A549 (cell line): ENCODE data around the gene SYT13. TPM values are rescaled to one million over a fixed set of nuclear protein-coding genes. Genes with fewer than 3 reads are reported as not detected.

ENCODE experiments used
- ATAC-seq, 2 experiments: fragments of 200-7000 bp in 1 of 2; fragments of >200 bp in 1 of 2; cut with Nextera tagmentation in 1 of 2; cut with Tn5 transposase in 1 of 2; 3 replicates each; pipeline versions ENCODE4 v1.8.0 to v1.9.1; 2018 to 2020; ENCODE audit warnings: mild to moderate bottlenecking in 1 of 2, moderate library complexity in 1 of 2
- CTCF ChIA-PET: fragments of 300-600 bp; sonication (Branson Sonifier 250); formaldehyde crosslinking; extraction: SDS; loops from one replicate; lab custom pipeline; 2021; ENCODE audit warnings: antibody characterized with exemption, inconsistent platforms; lab: Yijun Ruan, JAX
- POLR2A ChIA-PET: fragments of 350-600 bp; formaldehyde crosslinking; extraction: SDS; loops from one replicate; lab custom pipeline; 2021; ENCODE audit warnings: antibody characterized with exemption, inconsistent platforms; lab: Yijun Ruan, JAX
- DNase-seq, 2 experiments: peaks; one replicate each; pipeline versions ENCODE4 v3.0.0 to v3.0.0-alpha.2; 2011 to 2016; ENCODE audit warnings: low read depth in 1 of 2, low spot score in 1 of 2
- FAIRE-seq: peaks from 2 replicates; lab custom pipeline; 2011; peaks lifted over from hg19 to GRCh38; lab: Jason Lieb, UNC
- H3K27ac ChIP-seq, 2 experiments: fragments of >200 bp; sonication (Bioruptor Twin); formaldehyde crosslinking; 3 replicates each; pipeline ENCODE4 v1.5.1; 2016 to 2017
- H3K4me1 ChIP-seq: fragments of >200 bp; sonication (Bioruptor Twin); formaldehyde crosslinking; 3 replicates; pipeline ENCODE4 v1.6.1; 2016
- H3K4me2 ChIP-seq: fragments of >200 bp; sonication (Bioruptor Twin); formaldehyde crosslinking; 3 replicates; pipeline ENCODE4 v1.6.1; 2016
- H3K4me3 ChIP-seq: fragments of >200 bp; sonication (Bioruptor Twin); formaldehyde crosslinking; 3 replicates; pipeline ENCODE4 v1.5.1; 2016
- H3K9me3 ChIP-seq: fragments of >200 bp; sonication (Bioruptor Twin); formaldehyde crosslinking; 3 replicates; pipeline ENCODE4 v1.6.1; 2016
- ATOH8 ChIP-seq: fragments of 250-450 bp; sonication (Bioruptor Pico); IDR thresholded peaks from 2 replicates; pipeline ENCODE4 v1.5.0; 2020; ENCODE audit warnings: low read depth, mild to moderate bottlenecking, moderate library complexity
- CBX8 ChIP-seq: fragments of 200-600 bp; sonication (generic); IDR thresholded peaks from 2 replicates; pipeline ENCODE4 v1.6.1; 2016
- CHD2 ChIP-seq: fragments of 150-350 bp; IDR thresholded peaks from 2 replicates; pipeline ENCODE4 v1.6.1; 2014; ENCODE audit warnings: low read length; ENCODE audit not compliant: partially characterized antibody
- CHD4 ChIP-seq: fragments of 200-600 bp; sonication (generic); IDR thresholded peaks from 2 replicates; pipeline ENCODE4 v1.6.1; 2016; ENCODE audit warnings: antibody characterized with exemption, mild to moderate bottlenecking, borderline replicate concordance
- CTCF ChIP-seq: fragments of >200 bp; sonication (Bioruptor Twin); formaldehyde crosslinking; IDR thresholded peaks from 3 replicates; pipeline ENCODE4 v1.5.1; 2016
- EHMT2 ChIP-seq: fragments of 200-600 bp; sonication (generic); IDR thresholded peaks from 2 replicates; pipeline ENCODE4 v1.6.1; 2016; ENCODE audit warnings: antibody characterized with exemption, low read depth, mild to moderate bottlenecking, moderate library complexity
- EP300 ChIP-seq, 2 experiments: fragments of >200 bp; sonication (Bioruptor Twin); formaldehyde crosslinking; IDR thresholded peaks; 2 replicates in 1 of 2; 3 replicates in 1 of 2; pipeline ENCODE4 v1.6.1; 2016 to 2017
- FOSL2 ChIP-seq, 2 experiments: fragments of 450-650 bp in 1 of 2; fragments of >200 bp in 1 of 2; sonication (Bioruptor Twin) in 1 of 2; formaldehyde crosslinking; IDR thresholded peaks; 2 replicates each; pipeline versions ENCODE4 v1.5.0 to v1.6.1; 2016 to 2020; ENCODE audit warnings: mild to moderate bottlenecking in 1 of 2, moderate library complexity in 1 of 2
- FOXS1 ChIP-seq: fragments of 250-450 bp; sonication (Bioruptor Pico); IDR thresholded peaks from 2 replicates; pipeline ENCODE4 v1.5.0; 2020; ENCODE audit warnings: mild to moderate bottlenecking, moderate library complexity
- GATA3 ChIP-seq: IDR thresholded peaks from 2 replicates; pipeline ENCODE4 v1.6.1; 2012; ENCODE audit warnings: borderline replicate concordance
- HDAC2 ChIP-seq: fragments of 200-600 bp; sonication (generic); IDR thresholded peaks from 2 replicates; pipeline ENCODE4 v1.6.1; 2016
- HOXB13 ChIP-seq: fragments of 250-450 bp; sonication (Bioruptor Pico); IDR thresholded peaks from 2 replicates; pipeline ENCODE4 v1.5.0; 2020; ENCODE audit warnings: low read depth, mild to moderate bottlenecking, moderate library complexity
- JUN ChIP-seq, 2 experiments: fragments of >200 bp; sonication (Bioruptor Twin); formaldehyde crosslinking; IDR thresholded peaks; 2 replicates in 1 of 2; 3 replicates in 1 of 2; pipeline ENCODE4 v1.6.1; 2016 to 2017
- KDM1A ChIP-seq: fragments of 200-600 bp; sonication (generic); IDR thresholded peaks from 2 replicates; pipeline ENCODE4 v1.6.1; 2016; ENCODE audit warnings: low read depth, mild to moderate bottlenecking
- MAX ChIP-seq: IDR thresholded peaks from 2 replicates; pipeline ENCODE4 v1.6.1; 2012
- MAZ ChIP-seq: fragments of 150-350 bp; IDR thresholded peaks from 2 replicates; pipeline ENCODE4 v1.6.1; 2014; ENCODE audit warnings: antibody characterized with exemption, low read depth, low read length, borderline replicate concordance
- NPAS2 ChIP-seq: fragments of 250-450 bp; sonication (Bioruptor Pico); IDR thresholded peaks from 2 replicates; pipeline ENCODE4 v1.8.0; 2022; ENCODE audit warnings: mild to moderate bottlenecking, moderate library complexity, borderline replicate concordance
- POLR2AphosphoS2 ChIP-seq: conservative IDR thresholded peaks from 2 replicates; pipeline ENCODE4 v1.6.1; 2012; ENCODE audit warnings: low read length, improper control_type of control experiment, inconsistent platforms
- RAD21 ChIP-seq, 2 experiments: fragments of >200 bp in 1 of 2; sonication (Bioruptor Twin) in 1 of 2; formaldehyde crosslinking in 1 of 2; IDR thresholded peaks in 1 of 2; conservative IDR thresholded peaks in 1 of 2; 2 replicates in 1 of 2; 3 replicates in 1 of 2; pipeline ENCODE4 v1.6.1; 2012 to 2018; ENCODE audit warnings: inconsistent platforms in 1 of 2
- RARB ChIP-seq: fragments of 250-450 bp; sonication (Bioruptor Pico); IDR thresholded peaks from 2 replicates; pipeline ENCODE4 v1.8.0; 2021; ENCODE audit warnings: mild to moderate bottlenecking, moderate library complexity
- RFX5 ChIP-seq: fragments of 450-650 bp; IDR thresholded peaks from 2 replicates; pipeline ENCODE4 v1.7.1; 2014; ENCODE audit warnings: antibody characterized with exemption, mild to moderate bottlenecking, moderate library complexity
- RNF2 ChIP-seq: fragments of 200-600 bp; sonication (generic); IDR thresholded peaks from 2 replicates; pipeline ENCODE4 v1.6.1; 2016; ENCODE audit warnings: low read depth, mild to moderate bottlenecking, antibody characterized with exemption, moderate library complexity, borderline replicate concordance
- TFCP2L1 ChIP-seq: fragments of 250-450 bp; sonication (Bioruptor Pico); IDR thresholded peaks from 2 replicates; pipeline ENCODE4 v1.5.0; 2021; ENCODE audit warnings: mild to moderate bottlenecking
- WGBS: methylation state at CpG from one replicate; pipeline ENCODE4 v1.1.6; 2017; ENCODE audit errors: missing lambda C conversion rate; 5-methylcytosine and 5-hydroxymethylcytosine counted together
- polyA plus RNA-seq, 4 experiments: library from polyadenylated mRNA; depleted of rRNA in 3 of 4; stranded (reverse); fragments of >200 nt; fragmentation: RNase III in 1 of 4; extraction: RNeasy Plus Mini Kit Qiagen cat#74134 plus additional on column Dnase treatment in 1 of 4; gene quantifications; 2 replicates in 3 of 4; 3 replicates in 1 of 4; pipeline ENCODE4 v1.2.3, GENCODE V29; 2011 to 2017
- TF ChIP-seq, protein P1 (sequence below): IDR thresholded peaks from 2 replicates; pipeline ENCODE4 v1.6.1; 2012; ENCODE audit warnings: low read depth, borderline replicate concordance
- TF ChIP-seq, protein P2 (sequence below): fragments of >200 bp; sonication (Bioruptor Twin); formaldehyde crosslinking; IDR thresholded peaks from 3 replicates; pipeline ENCODE4 v1.6.1; 2016

Gene SYT13
- polyA plus RNA-seq, 2 of the 4 experiments (the other 2 are of a cell fraction): 8.1 to 12.9 TPM

GRCh38 chr11:45208135-45208534, 78.0 kb downstream of the SYT13 start:
- no peak for ATAC-seq
- Histone ChIP-seq H3K4me3 (no peak overlapping the region), H3K4me2 (no peak overlapping the region), H3K27ac (no peak overlapping the region), H3K9me3 (no peaks in the 10 kb centered on the region), H3K4me1 (no peaks in the 10 kb centered on the region)
- ChIA-PET POLR2A (no interaction called here), CTCF (interaction anchor here (0.6 to 2.0 kb wide), 4 partner anchors 10 to 770 kb away, joined by 3 to 6 read pairs (median 3); no protein-coding TSS in a partner anchor)
- TF ChIP-seq RNF2: no peak
- no peak for TF ChIP-seq GATA3
- TF ChIP-seq KDM1A: no peak
- FAIRE-seq: no peak
- 81% methylated on average over 8 of the region's 8 CpGs for WGBS
- DNase-seq: no peak

DNA sequence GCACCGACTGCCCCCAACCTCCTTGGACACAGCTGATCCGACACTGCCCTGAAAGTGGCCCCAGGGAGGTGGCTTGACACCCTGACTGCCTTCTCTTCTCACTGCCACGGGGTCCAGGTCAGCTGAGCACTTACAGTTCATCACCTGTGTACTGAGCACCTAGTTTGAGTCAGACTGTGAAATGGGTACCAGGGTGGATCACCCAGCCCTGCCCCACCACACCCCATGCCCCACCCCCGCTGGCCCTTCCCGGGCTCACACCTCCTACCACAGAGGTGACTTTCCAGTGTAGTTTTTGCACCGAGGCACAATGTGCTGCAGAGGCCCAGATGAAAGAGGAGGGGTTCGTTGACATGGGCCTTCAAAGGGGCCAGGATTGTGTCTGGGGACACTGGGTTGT, 80.2 kb downstream of the SYT13 start:
- TF ChIP-seq CHD4: no peak
- TF ChIP-seq GATA3: no peak
- TF ChIP-seq, protein P1, sequence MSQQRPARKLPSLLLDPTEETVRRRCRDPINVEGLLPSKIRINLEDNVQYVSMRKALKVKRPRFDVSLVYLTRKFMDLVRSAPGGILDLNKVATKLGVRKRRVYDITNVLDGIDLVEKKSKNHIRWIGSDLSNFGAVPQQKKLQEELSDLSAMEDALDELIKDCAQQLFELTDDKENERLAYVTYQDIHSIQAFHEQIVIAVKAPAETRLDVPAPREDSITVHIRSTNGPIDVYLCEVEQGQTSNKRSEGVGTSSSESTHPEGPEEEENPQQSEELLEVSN: no peak
- TF ChIP-seq RAD21 (conservative IDR thresholded peaks at IDR 0.05 in 1 of 2, IDR thresholded peaks at IDR 0.05 in 1 of 2): no peak
- no peak for TF ChIP-seq CBX8
- DNase-seq (no peak), ATAC-seq (no peak), FAIRE-seq (no peak)
- 46% methylated on average over 3 of the region's 7 CpGs for WGBS
- CTCF ChIA-PET: interaction anchor here (1.3 kb wide), 1 partner anchor 10 kb away, joined by 4 read pairs; no protein-coding TSS in a partner anchor
- Histone ChIP-seq H3K27ac (no peak overlapping the region), H3K9me3 (no peaks in the 10 kb centered on the region), H3K4me1 (no peaks in the 10 kb centered on the region), H3K4me2 (no peak overlapping the region), H3K4me3 (no peak overlapping the region)
- POLR2A ChIA-PET: no interaction called here

GRCh38 chr11:45204761-45205160, 81.4 kb downstream of the SYT13 start:
- no peak for DNase-seq
- Histone ChIP-seq H3K4me3 (no peak overlapping the region), H3K27ac (no peak overlapping the region), H3K4me1 (no peaks in the 10 kb centered on the region), H3K4me2 (no peak overlapping the region), H3K9me3 (no peaks in the 10 kb centered on the region)
- ChIA-PET CTCF (interaction anchor here (0.6 to 1.1 kb wide), 2 partner anchors 94 to 789 kb away, joined by 3 read pairs; no protein-coding TSS in a partner anchor), POLR2A (no interaction called here)
- TF ChIP-seq KDM1A: no peak
- no peak for TF ChIP-seq CHD2
- TF ChIP-seq TFCP2L1 (CRISPR knock-in tag): no peak
- TF ChIP-seq RARB (CRISPR knock-in tag): no peak
- TF ChIP-seq EP300 (IDR thresholded peaks at IDR 0.05): no peak
- no peak for TF ChIP-seq JUN (IDR thresholded peaks at IDR 0.05)
- no peak for TF ChIP-seq FOXS1 (CRISPR knock-in tag)
- TF ChIP-seq HOXB13: no peak
- no peak for TF ChIP-seq MAZ
- FAIRE-seq: no peak
- peak in 1 of 2 experiments; percentile 51; a peak in 1 of 6 replicates for ATAC-seq
- WGBS: 73% methylated on average over 6 of the region's 8 CpGs

GRCh38 chr11:45193695-45194094, 92.4 kb downstream of the SYT13 start:
- no peak overlapping the region for H3K4me2 ChIP-seq
- no peak overlapping the region for H3K27ac ChIP-seq
- DNase-seq: no peak
- ATAC-seq: no peak
- H3K9me3 ChIP-seq: peaks cover 12% of the 10 kb centered on the region
- POLR2A ChIA-PET: no interaction called here
- FAIRE-seq: no peak
- no peak overlapping the region for H3K4me3 ChIP-seq
- H3K4me1 ChIP-seq: no peaks in the 10 kb centered on the region
- CTCF ChIA-PET: interaction anchor here (0.8 to 4.1 kb wide), 4 partner anchors 9 to 83 kb away, joined by 4 to 23 read pairs (median 4); no protein-coding TSS in a partner anchor
- 97% methylated on average over 6 of the region's 6 CpGs for WGBS
- TF ChIP-seq, protein P1: no peak
- TF ChIP-seq, protein P2, sequence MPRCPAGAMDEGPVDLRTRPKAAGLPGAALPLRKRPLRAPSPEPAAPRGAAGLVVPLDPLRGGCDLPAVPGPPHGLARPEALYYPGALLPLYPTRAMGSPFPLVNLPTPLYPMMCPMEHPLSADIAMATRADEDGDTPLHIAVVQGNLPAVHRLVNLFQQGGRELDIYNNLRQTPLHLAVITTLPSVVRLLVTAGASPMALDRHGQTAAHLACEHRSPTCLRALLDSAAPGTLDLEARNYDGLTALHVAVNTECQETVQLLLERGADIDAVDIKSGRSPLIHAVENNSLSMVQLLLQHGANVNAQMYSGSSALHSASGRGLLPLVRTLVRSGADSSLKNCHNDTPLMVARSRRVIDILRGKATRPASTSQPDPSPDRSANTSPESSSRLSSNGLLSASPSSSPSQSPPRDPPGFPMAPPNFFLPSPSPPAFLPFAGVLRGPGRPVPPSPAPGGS: no peak
- TF ChIP-seq CBX8 (no peak), NPAS2 (CRISPR knock-in tag) (no peak), HDAC2 (no peak), ATOH8 (no peak), EHMT2 (no peak), EP300 (IDR thresholded peaks at IDR 0.05) (no peak), CTCF (no peak), POLR2AphosphoS2 (no peak), RNF2 (no peak), GATA3 (no peak), FOSL2 (IDR thresholded peaks at IDR 0.05) (no peak), FOSL2 (CRISPR knock-in tag; IDR thresholded peaks at IDR 0.05) (no peak), RFX5 (no peak), MAX (no peak)
